ENCODE results near the gene PTK7. TPM values are rescaled to one million over a fixed set of nuclear protein-coding genes. Genes with fewer than 3 reads are reported as not detected.

The PTK7 gene
- total RNA-seq, 1 donor: 44.6 TPM

GRCh38 chr6:43204271-43205105 is 128.4 kb downstream of the PTK7 start:
- DNase-seq (ENCODE audit: low read depth): no peak
- no peak overlapping the region for H3K4me3 ChIP-seq (ENCODE audit: low read depth, low read length)
- TF ChIP-seq CTCF (IDR thresholded peaks at IDR 0.05; ENCODE audit: insufficient read depth, low read length): no peak

- TF ChIP-seq CTCF (IDR thresholded peaks at IDR 0.05; ENCODE audit: insufficient read depth, low read length): no peak
- H3K4me3 ChIP-seq (ENCODE audit: low read depth, low read length): no peak overlapping the region
- DNase-seq (ENCODE audit: low read depth): no peak
Observed at GRCh38 chr6:43205849-43206248, 129.7 kb downstream of the PTK7 start.

GRCh38 chr6:43207286-43207685 is 131.2 kb downstream of the PTK7 start:
- DNase-seq (ENCODE audit: low read depth): no peak

More at GRCh38 chr6:43207286-43207685, 131.2 kb downstream of the PTK7 start:
- H3K4me3 ChIP-seq (ENCODE audit: low read depth, low read length): no peak overlapping the region
- TF ChIP-seq CTCF (IDR thresholded peaks at IDR 0.05; ENCODE audit: insufficient read depth, low read length): no peak

Other genes with a start within 250 kb of the PTK7 start
- 74.7 and 102 TPM in 2 replicates for gene RPL7L1, start 196.7 kb upstream of the PTK7 start, total RNA-seq (ENCODE audit: low replicate concordance)
- gene PTCRA, start 160.3 kb upstream of the PTK7 start, total RNA-seq (ENCODE audit: low replicate concordance): not detected in 2 replicates
- 23.2 and 45.6 TPM in 2 replicates for gene CNPY3, start 146.8 kb upstream of the PTK7 start, total RNA-seq (ENCODE audit: low replicate concordance)
- gene GNMT, start 115.6 kb upstream of the PTK7 start, total RNA-seq (ENCODE audit: low replicate concordance): 0.25 and 0.36 TPM in 2 replicates
- gene PEX6, start 97.1 kb upstream of the PTK7 start, total RNA-seq (ENCODE audit: low replicate concordance): 19.3 and 39.4 TPM in 2 replicates
- gene PPP2R5D, start 91.7 kb upstream of the PTK7 start, total RNA-seq (ENCODE audit: low replicate concordance): 46.9 and 60.9 TPM in 2 replicates
- gene MEA1, start 62.4 kb upstream of the PTK7 start, total RNA-seq (ENCODE audit: low replicate concordance): 18.6 and 71.8 TPM in 2 replicates
- gene KLHDC3, start 62.1 kb upstream of the PTK7 start, total RNA-seq (ENCODE audit: low replicate concordance): 27.0 and 78.1 TPM in 2 replicates
- 46.9 and 86.6 TPM in 2 replicates for gene RRP36, start 54.7 kb upstream of the PTK7 start, total RNA-seq (ENCODE audit: low replicate concordance)
- 28.0 and 31.6 TPM in 2 replicates for gene CUL7, start 22.5 kb upstream of the PTK7 start, total RNA-seq (ENCODE audit: low replicate concordance)
- gene MRPL2, start 16.9 kb upstream of the PTK7 start, total RNA-seq (ENCODE audit: low replicate concordance): 11.9 and 18.7 TPM in 2 replicates
- 11.3 and 15.3 TPM in 2 replicates for gene KLC4, start 16.7 kb upstream of the PTK7 start, total RNA-seq (ENCODE audit: low replicate concordance)
- 17.5 and 17.9 TPM in 2 replicates for gene SRF, start 95.0 kb downstream of the PTK7 start, total RNA-seq (ENCODE audit: low replicate concordance)
- 22.8 and 28.7 TPM in 2 replicates for gene CUL9, start 105.9 kb downstream of the PTK7 start, total RNA-seq (ENCODE audit: low replicate concordance)
- 46.2 and 65.2 TPM in 2 replicates for gene DNPH1, start 153.2 kb downstream of the PTK7 start, total RNA-seq (ENCODE audit: low replicate concordance)
- gene TTBK1, start 167.2 kb downstream of the PTK7 start, total RNA-seq (ENCODE audit: low replicate concordance): not detected in 2 replicates
- not detected in 2 replicates for gene SLC22A7, start 221.9 kb downstream of the PTK7 start, total RNA-seq (ENCODE audit: low replicate concordance)
- not detected in 2 replicates for gene CRIP3, start 232.5 kb downstream of the PTK7 start, total RNA-seq (ENCODE audit: low replicate concordance)